ENCODE data around the gene ZNF644.

DNA sequence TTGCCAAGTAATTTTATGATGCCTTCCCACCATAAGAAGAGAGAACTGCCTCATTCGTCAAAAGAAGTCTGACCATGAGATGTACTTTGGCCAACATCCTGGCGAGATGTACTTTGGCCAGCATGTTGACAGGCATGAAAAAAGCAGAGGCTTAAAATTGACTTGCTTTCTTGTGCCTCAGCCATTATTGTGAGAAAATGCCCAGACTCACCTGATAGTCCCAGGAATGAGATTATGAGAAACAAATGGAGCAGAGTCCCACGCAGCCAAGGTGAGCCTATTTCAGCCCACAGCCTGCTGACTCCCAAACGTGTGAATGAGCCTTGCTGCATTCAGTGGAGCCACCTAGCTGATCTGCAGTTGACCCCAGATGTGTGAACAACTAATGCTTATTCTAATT is 43.5 kb upstream of the ZNF644 start:
- TF ChIP-seq POLR2A (IDR thresholded peaks at IDR 0.05; ENCODE audit: low read length) (no peak), GATA1 (IDR thresholded peaks at IDR 0.05; ENCODE audit: low read depth, low read length) (no peak)

Data from erythroblast (primary cell).